HT1080 (cell line): Measurements from ENCODE around the gene PTMS. TPM values are rescaled to one million over a fixed set of nuclear protein-coding genes. Genes with fewer than 3 reads are reported as not detected.

Source experiments
- DNase-seq: peaks from one replicate; pipeline ENCODE4 v3.0.0-alpha.2; 2015; ENCODE audit warnings: low read depth
- total RNA-seq: library from RNA; depleted of rRNA; stranded (reverse); fragments of >200 nt; shearing (Covaris generic); gene quantifications from 2 replicates; pipeline ENCODE4 v1.2.3, GENCODE V29; 2014

PTMS gene
- total RNA-seq, 1 experiment from 2014 or later = 148 TPM

DNA sequence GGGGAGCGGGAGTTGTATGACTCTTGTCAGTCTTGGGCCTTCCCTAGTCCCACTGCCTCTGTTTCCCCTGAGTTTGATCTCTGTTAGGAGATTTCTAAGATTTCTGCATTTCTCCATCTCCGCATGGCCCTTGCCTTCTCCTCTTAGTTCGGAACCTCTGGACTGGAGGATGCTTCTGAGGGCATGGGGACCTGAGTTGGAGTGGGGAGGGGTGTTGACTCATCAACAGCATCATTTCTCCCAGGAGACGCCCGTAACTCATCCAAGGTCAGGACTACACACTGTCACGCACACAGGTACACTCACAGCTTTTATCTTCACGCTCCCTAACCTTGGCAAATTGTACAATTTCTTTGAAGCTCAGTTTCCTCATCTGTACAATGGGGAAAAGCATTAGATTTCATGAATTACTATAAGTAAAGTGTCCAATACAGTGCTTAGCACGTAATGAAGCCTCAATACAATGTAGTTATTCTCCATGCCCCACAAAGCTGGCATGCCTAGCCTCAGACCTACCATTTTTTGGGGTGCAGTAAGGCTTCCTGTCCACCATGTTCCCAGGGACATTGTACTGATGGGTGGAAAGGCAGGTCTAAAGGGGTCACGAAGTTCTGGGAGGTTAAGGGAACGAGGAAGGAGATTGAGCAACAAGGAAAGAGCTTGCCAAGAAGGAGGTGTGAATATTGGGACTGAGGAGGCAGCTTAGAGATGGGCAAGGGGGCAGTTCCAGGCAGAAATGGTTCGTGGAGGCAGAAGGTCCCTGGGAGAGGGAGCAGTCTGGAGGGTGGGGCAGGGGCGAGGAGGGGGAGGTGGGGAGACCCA is 5.6 kb downstream of the PTMS start:
- DNase-seq = no peak

DNA sequence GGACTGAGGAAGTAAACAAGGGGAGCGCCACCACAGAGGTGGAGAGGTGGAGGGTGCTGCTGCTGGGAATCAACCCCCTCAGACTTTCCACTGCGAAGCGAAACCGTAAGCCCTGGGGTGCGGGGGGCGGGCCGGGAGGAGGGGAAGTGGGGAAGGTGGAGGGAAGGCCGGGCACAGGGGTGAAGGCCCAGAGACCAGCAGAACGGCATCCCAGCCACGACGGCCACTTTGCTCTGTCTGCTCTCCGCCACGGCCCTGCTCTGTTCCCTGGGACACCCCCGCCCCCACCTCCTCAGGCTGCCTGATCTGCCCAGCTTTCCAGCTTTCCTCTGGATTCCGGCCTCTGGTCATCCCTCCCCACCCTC is 6.2 kb downstream of the PTMS start, which contains the start of gene LAG3:
Gene LAG3, plus strand, starts transcription at position 190 of the 365 bp plus-strand sequence. CDS start 333 bp downstream, outside the sequence.
- no peak for DNase-seq

DNA sequence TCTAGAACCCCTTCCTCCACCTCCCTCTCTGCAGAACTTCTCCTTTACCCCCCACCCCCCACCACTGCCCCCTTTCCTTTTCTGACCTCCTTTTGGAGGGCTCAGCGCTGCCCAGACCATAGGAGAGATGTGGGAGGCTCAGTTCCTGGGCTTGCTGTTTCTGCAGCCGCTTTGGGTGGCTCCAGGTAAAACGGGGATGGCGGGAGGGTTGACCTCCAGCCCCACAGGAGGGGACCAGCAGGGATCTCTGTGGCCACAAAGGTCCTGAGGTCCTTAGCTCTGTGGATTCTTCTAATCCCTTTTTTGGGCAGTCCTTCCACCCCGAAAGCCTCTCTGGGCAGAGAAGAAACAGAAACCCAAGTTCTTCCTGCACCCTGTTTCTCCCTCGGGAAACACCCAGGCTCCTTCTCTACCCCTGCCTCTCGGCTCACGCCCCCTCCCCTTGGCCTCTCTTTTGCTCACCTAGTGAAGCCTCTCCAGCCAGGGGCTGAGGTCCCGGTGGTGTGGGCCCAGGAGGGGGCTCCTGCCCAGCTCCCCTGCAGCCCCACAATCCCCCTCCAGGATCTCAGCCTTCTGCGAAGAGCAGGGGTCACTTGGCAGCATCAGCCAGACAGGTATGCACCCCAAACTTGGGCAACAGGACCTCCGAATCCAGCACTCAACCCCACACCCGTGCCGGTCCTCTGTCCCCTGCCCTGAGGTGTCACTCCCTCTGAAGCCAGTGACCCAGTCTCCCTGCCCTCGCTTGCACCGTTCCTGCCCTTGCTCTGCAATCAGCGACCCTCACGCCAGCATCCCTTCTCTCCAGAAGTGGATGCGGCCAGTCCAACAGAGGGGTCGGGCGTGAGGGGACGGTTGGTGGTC is 6.8 kb downstream of the PTMS start:
- no peak for DNase-seq

DNA sequence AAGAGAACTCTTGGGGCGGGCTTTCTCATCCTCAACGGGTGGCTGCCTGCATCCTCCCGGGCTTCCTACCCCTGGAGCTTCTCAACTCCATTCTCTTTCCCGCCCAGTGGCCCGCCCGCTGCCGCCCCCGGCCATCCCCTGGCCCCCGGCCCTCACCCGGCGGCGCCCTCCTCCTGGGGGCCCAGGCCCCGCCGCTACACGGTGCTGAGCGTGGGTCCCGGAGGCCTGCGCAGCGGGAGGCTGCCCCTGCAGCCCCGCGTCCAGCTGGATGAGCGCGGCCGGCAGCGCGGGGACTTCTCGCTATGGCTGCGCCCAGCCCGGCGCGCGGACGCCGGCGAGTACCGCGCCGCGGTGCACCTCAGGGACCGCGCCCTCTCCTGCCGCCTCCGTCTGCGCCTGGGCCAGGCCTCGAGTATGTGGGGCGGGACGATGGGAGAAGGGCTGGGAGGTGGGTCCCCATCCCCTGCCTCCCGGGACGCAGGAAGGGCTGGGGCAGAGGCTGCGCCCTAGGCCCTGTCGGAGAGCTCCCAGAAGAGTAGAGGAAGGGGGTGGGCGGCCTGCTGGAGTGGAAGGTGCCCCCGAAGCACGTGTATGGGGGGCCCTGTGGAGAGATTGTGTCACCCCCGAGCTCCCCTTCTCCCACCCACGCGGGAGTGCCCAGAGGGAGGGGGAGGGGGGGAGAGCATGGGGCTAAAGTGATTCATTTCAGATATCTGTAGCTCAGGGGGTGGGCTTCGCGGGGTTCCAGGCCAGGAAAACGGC is 7.6 kb downstream of the PTMS start:
- DNase-seq = no peak

DNA sequence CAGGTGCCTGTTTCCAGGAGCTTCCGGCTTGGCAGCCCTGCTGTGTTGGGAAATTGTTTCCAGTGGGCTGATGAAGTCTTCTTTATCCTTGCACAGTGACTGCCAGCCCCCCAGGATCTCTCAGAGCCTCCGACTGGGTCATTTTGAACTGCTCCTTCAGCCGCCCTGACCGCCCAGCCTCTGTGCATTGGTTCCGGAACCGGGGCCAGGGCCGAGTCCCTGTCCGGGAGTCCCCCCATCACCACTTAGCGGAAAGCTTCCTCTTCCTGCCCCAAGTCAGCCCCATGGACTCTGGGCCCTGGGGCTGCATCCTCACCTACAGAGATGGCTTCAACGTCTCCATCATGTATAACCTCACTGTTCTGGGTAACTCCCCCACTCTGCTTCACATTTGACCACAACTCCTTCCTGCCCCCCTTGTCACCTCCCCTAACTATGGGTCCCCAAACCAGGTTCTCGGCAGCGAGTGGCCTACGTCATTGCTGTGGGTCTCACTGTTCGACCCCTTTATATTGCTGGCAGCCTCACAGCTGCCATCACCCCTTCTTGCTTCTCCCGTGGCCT is 8.4 kb downstream of the PTMS start:
- no peak for DNase-seq

DNA sequence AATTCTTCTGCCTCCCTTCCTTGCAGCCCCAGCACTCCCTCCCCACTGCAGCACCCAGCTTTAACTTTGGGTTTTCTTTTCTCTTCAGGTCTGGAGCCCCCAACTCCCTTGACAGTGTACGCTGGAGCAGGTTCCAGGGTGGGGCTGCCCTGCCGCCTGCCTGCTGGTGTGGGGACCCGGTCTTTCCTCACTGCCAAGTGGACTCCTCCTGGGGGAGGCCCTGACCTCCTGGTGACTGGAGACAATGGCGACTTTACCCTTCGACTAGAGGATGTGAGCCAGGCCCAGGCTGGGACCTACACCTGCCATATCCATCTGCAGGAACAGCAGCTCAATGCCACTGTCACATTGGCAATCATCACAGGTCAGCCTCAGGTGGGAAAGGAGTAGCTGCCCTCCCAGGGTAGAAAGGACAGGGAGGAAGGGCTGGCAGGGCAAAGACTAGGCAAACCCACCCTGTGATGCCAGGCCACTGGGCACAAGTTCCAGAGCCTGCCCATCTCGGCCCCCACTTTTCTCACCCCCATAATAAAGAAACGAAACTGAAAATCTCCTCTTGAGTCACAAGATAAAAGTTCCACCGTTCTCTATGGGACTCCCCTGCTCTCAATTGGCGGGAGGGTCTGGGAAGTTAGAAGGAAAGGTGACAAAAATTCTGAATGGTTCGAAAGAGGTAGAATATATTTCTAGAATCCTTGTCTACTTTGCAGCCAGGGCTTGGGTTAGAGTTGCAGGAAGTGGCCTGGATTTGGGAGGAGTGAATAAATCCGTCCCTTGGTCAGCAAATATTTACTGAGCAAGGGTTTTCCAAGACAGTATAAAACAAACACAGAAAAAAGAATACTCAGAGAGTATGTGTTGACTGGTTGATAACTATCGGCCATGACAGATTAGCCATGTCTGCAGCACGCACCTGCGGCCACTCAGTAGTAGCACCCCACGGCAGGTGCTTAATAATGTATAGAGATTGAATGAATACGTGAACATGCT is 9.3 kb downstream of the PTMS start:
- no peak for DNase-seq

DNA sequence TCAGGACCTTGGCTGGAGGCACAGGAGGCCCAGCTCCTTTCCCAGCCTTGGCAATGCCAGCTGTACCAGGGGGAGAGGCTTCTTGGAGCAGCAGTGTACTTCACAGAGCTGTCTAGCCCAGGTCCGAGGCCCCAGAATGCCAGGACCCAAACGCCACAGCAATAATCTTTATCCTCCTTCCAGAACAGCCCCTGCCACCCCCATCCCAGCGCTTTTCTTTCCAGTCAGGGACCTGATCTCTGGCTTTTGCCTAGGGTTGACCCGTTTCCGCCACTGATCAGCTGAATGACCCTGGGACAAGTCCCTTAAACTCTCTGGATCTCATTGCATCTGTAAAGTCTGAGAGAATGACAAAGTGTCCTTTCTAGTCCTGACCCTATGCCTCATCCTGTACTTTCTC is 11.2 kb downstream of the PTMS start:
- DNase-seq = no peak

DNA sequence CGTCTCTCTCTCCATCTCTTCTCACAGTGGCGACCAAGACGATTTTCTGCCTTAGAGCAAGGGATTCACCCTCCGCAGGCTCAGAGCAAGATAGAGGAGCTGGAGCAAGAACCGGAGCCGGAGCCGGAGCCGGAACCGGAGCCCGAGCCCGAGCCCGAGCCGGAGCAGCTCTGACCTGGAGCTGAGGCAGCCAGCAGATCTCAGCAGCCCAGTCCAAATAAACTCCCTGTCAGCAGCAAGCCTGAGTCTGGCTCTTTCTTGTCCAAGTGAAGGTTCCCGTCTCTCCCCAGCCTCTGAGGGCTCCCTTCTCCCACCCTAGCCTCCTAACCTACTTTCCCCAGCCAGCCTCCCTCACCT is 12.0 kb downstream of the PTMS start:
- no peak for DNase-seq

DNA sequence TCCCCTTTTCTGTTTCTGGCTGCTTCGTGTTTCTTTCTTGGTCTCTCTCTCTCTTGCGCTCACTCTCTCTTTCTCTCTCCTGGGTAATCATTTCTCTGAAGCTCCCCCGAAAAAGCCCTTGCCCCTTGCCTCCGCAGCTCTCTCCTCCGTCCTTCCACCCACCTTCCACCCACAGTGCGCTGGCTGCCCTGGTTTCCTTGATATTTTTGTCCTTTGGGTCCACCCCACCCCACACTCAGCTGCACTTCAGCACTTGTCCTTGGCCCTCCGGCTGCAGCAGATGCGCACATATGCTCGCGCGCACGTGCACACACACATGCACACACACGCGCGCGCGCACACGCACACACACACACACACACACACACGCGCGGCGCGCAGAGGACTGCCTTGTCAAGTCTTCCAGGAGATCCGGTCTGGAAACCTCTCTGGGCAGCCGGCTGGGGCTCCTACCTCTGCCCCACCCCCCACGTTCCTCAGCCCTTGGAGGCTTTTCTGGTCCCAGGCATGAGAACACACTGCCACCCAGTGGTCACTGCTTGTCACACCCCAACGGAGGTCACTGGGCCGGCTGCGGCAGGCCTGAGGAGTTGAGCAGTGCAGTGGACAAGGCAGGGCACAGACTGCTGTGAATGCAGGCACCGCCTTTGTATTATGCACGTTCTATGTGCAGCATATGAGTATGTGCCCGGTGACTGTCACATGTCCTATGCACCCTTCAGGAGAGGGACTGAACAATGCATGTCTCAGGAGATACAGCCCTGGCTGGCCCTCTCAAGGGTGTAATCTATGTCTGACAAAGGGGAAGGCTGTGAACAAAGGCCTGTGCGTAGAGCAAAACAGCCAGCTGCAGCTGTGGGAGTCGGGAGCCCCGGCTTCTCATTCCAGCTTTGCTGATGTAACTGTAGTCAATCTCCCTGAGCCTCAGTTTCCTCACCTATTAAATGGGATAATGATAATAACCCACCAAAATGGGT is 12.7 kb downstream of the PTMS start:
- DNase-seq = peak; percentile 88

DNA sequence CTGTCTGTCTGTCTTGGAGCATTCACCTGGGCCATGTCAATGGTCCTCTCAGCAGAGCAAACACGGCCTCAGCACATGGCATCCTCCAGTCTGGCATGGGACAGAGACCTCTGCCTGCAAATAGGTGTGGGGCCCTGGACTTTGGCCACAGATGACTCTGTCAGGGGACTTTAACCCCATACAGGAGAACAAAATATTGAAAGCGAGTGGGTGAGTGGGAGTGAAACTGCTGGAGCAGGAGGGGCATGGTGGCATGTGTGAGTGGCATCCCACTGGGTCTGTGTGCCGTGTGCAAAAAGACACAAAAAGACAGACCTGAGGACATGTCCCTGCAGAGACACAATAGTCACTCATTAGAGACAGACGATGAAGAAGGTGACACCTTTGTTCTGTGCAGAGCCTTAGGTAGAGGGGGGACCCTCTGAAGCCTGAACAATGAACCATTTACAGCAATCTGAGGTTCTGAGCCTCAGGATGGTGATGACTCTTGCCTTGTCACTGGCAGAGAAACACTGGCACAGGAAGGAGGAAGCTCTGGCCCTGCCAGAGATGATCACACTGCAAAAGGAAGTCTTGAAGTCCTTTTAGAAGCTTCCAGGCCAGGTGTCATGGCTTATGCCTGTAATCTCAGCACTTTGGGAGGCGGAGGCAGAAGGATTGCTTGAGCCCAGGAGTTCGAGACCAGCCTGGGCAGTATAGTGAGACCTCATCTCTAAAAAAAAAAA is 13.7 kb downstream of the PTMS start:
- no peak for DNase-seq

DNA sequence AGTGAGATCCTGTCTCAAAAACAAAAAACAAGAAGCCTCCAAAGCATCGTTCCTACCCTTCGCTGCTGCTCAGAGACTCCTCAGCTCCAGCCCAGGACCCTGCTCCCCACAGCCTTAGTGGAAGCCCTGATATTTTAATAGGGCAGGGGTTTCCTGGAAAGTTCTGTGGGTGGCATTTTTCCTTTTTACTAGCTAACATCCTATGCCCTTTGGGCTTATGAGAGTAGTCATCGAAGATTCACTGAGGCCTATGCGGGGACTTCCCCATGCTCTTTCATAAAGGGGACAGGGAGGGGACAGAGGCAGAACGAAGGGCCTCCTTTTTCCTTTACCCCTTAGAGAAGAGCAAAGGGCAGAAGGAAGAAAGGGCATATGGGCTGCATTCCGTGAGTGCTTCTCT is 14.4 kb downstream of the PTMS start:
- no peak for DNase-seq

DNA sequence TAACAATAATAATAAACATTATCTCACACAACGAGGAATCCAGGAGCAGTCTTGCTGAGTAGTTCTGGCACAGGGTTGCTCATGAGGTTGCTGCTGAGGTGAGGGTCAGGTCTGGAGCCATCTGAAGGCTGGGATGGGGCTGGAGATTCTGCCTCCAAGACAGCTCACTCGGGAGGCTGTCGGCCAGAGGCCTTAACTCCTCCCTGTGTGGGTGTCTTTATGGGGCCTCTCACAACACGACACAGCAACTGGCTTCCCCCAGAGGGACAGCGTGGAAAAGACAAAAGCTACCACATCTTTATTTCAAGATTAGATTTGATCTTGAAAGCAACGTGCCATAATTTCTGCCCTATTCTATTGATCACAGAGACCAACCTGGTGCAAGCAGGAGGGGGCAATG is 16.0 kb downstream of the PTMS start:
- DNase-seq = no peak

DNA sequence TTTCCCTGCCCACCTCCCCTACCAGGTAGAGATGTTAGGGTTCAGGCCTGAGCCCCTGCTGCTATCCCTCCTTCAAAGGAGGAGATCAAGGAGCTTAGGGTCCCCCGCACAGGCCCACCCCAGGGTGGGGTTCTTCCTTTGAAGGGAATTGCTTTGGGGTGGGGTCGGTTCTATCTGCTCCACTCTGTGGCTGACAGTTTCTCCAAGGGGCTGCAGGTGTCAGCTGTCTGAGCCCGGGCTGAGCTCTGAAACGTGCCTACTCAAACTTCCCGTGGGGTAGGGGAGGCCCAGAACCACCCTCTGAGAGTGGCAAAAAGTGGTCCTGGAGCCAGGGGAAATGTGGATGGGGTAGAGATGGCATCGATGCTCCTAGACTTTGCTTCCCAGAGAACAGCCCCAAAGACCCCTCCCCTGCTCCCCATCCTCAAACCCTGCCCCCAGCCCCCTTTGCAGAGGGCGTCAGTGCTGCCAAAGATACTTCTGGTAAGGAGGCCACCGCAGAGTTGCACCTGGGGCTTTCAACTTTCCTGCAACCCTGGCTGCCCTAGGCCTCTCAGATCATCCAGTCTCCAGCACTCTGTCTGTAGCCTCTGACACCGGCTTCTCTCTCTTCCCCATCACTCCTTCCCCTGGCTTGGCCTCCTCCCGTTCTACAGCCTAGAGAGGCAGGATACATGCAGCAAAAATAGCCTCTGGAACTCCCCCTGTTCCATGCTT is 16.8 kb downstream of the PTMS start:
- no peak for DNase-seq

DNA sequence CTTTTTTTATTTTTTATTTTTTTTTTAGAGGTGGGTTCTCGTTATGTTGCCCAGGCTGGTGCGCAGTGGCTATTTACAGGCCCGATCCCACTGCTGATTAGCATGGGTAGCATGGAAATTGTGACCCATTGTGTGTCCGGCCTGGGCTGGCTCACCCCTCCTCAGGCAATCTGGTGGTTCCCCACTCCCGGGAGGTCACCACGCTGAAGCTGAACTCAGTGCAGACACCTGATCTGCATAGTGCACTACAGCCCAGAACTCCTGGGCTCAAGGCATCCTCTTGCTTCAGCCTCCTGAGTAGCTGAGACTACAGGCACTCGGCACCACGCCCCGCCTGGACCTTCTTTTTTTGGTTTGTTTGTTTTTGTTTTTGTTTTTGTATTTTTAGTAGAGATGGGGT is 17.7 kb downstream of the PTMS start:
- no peak for DNase-seq

DNA sequence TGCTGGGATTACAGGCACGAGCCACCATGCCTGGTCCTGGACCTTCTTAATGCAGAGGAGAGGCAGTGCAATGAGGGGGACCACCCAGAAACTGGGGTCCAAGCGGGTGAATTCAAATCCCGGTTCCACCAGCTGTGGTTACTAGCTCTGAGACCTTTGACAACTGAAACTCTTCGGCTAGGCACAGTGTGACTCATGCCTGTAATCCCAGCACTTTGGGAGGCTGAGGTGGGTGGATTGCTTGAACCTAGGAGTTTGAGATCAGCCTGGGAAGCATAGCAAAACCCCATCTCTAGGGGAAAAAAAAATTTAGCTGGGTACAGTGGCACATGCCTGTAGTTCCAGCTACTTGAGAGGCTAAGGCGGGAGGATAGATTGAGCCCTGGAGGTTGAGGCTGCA is 18.1 kb downstream of the PTMS start:
- DNase-seq = no peak

DNA sequence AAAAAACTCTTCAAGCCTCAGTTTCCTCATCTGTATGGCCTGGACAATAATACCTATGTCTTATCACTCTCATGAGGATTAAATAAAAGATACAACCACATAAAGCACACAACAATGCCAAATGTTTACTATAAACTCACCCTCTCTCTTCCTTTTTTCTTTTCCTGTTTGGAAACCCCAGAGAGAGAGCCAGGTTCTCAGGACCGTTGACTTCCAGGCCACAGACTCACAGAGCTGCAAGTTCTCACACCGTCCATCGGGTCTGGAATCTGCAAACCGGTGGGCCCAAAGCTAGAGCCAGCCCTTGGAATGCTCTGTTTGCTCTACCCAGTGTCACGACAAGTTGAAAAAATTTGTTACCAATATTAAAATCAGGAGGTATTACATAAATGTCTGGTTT is 18.6 kb downstream of the PTMS start:
- DNase-seq = no peak

DNA sequence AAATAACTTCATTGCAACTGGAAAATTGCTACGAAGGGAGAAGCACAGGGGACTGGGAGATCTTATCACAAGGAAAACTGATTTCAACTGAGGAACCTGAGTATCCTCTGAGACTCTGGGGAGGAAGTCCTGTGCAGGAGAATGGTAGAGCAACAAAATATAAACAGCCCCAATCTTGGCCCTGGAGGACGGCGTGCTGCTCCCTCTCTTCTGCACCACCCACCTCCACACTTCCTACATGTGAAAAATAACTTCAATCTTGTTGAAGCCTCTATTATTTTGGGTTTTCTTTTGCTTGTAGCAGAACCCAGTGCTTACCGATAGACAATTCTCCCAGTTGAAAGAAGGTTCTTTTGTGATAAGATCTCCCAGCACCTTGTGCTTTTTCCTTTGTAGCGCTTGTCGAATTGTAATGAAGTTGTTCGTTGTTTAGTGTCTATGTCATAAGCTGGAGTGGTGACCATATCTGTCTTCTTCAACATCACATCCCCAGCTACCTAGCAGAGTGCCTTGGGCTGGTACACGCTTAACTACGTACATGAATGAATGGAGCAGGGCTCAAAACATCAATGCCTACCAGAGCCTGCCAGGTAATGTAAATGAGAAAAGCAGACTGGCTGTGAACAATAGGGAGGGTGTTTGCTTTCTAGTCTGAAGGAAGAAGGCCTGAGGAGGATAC is 20.4 kb downstream of the PTMS start:
- no peak for DNase-seq
